IPS DF 6.9 (cell line): ENCODE data around the gene NRXN2.

ENCODE experiments used
- DNase-seq: peaks from one replicate; pipeline ENCODE4 v3.0.0-alpha.2; 2013; ENCODE audit warnings: low read depth, low spot score
- H3K27ac ChIP-seq: one replicate; pipeline ENCODE4 v1.5.1; 2013; ENCODE audit warnings: low read length, control low read depth
- H3K27me3 ChIP-seq: 2 replicates; pipeline ENCODE4 v1.6.1; 2013; ENCODE audit warnings: mild to moderate bottlenecking, low read length; ENCODE audit not compliant: control insufficient read depth, insufficient read depth
- H3K36me3 ChIP-seq: 2 replicates; pipeline ENCODE4 v1.6.1; 2013; ENCODE audit warnings: low read length; ENCODE audit not compliant: control insufficient read depth, insufficient read depth
- H3K4me1 ChIP-seq: 2 replicates; pipeline ENCODE4 v1.6.1; 2013; ENCODE audit warnings: low read length; ENCODE audit not compliant: control insufficient read depth, insufficient read depth
- H3K4me3 ChIP-seq: 2 replicates; pipeline ENCODE4 v1.5.1; 2013; ENCODE audit warnings: mild to moderate bottlenecking, low read length
- H3K9me3 ChIP-seq: 2 replicates; pipeline ENCODE4 v1.6.1; 2013; ENCODE audit warnings: low read length, inconsistent platforms; ENCODE audit not compliant: control insufficient read depth, insufficient read depth
- WGBS: extraction: QIAGEN DNeasy Blood & Tissue Kit; methylation state at CpG from one replicate; pipeline ENCODE4 v1.1.7; 2013; ENCODE audit warnings: mixed read lengths, missing lambda C conversion rate; ENCODE audit not compliant: insufficient read length, insufficient coverage; 5-methylcytosine and 5-hydroxymethylcytosine counted together

NRXN2 gene

DNA sequence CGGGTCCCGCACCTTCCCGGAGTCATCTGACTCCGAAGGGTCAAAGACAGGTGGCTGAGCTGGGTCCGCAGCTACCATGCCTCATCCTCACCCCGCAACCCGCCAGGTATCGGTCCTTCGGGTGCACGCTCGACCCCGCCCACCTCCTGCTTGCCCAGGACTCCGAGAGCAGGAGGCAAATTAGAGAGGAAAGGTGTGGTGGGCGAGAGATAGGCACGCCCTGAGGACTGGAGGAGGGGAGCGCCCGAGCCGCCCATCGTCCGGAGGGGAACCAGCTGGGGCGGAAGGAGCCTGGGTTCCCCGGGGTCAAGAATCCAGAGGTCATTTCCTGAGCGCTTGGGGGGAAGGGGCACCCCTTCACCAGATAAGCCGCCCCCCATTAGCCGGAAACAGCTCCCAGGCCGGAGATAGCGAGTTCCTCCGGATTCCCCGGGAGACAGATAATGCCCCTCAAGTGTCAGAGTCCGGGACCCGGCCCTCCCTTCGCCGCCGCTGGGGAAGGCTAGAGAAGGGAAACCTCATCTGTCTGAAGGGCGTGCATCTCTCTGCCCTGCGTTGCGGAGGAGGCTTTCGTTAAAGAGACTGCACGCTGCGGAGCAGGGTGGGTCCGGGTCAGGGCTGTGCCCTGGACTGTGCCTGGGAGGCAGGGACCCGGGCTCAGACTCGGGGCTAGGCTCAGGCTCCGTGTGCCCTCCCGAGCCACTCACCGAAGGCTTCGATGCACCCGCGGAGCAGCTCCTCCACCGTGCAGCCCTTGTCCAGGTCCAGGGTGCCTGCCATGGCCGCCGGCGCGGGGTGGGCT is 19.3 kb upstream of the NRXN2 start:
- Histone ChIP-seq H3K9me3 (no peaks in the 10 kb centered on the region), H3K27me3 (no peaks in the 10 kb centered on the region; the same call in 1 of the 2 replicates), H3K27ac (no peak overlapping the region), H3K4me3 (peak overlapping the region; percentile 54; the same call in 1 of the 2 replicates), H3K4me1 (peaks cover 16% of the 10 kb centered on the region), H3K36me3 (no peaks in the 10 kb centered on the region)
- WGBS = no CpG with 5 or more reads among the region's 54 CpGs
- no peak for DNase-seq

DNA sequence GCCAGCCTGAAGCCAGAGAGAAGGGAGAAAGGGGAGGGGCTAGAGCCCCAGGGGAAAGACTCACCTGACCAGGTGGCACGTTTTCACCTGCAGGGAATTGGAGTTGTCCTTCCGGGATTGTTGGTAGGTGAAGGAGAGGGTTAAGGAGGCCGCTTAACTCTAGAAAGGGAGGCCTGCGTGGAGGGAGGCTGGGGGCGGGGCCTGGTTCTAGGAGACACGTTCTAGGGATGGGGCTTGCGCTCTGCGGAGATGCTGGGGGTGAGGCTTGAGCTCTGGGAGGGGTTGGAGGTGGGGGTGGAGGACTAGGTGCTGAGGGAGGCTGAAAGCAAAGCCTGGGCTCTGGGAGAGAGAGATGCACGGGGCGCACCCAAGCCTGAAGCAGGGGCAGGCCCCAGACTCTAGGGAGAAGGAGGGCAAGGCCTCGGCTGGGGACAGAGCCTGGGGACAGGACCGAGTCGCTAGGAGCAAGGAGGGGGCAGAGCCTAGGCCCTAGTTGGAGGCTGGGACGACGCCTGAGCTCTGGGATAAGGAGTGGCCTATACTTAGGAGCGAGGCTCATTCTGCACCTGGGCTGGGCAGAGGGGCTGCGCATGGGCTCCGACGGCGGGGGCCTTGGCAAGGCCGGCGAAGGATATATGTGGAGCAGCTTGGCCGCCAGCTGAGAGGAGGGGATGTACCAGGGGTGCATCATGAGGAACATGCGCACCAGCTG is 18.5 kb upstream of the NRXN2 start:
- DNase-seq = no peak
- H3K27me3 ChIP-seq = no peaks in the 10 kb centered on the region; the same call in 1 of the 2 replicates
- H3K4me1 ChIP-seq = peaks cover 16% of the 10 kb centered on the region
- H3K27ac ChIP-seq = no peak overlapping the region
- H3K4me3 ChIP-seq = peak overlapping the region; percentile 54; the same call in 1 of the 2 replicates
- no peaks in the 10 kb centered on the region for H3K36me3 ChIP-seq
- WGBS = no CpG with 5 or more reads among the region's 24 CpGs
- H3K9me3 ChIP-seq = no peaks in the 10 kb centered on the region

DNA sequence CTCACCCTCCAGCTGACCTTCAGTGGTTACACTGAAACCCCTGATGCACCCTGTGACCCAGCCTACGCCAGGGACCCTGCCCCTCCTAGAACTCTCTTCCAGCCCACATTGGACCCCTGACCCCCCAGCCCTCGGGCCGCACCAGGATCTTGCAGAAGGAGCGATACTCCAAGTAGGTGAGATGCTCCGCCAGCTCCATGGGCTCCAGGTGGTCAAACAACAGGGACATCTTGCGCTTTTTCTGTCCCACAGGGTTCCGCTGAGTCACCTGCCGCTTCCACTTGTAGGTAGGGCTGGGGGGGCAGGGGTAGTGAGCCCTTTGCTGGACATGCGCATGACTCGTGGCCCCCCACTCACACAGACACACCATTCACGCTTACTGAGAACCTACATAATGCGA is 16.9 kb upstream of the NRXN2 start:
- Histone ChIP-seq H3K36me3 (0 out of 2 replicates have a peak, but pooled peaks cover 5% of the 10 kb centered on the region), H3K4me3 (no peak overlapping the region), H3K27ac (no peak overlapping the region), H3K4me1 (peaks cover 16% of the 10 kb centered on the region), H3K27me3 (no peaks in the 10 kb centered on the region; the same call in 1 of the 2 replicates), H3K9me3 (no peaks in the 10 kb centered on the region)
- no CpG with 5 or more reads among the region's 12 CpGs for WGBS
- DNase-seq = no peak

DNA sequence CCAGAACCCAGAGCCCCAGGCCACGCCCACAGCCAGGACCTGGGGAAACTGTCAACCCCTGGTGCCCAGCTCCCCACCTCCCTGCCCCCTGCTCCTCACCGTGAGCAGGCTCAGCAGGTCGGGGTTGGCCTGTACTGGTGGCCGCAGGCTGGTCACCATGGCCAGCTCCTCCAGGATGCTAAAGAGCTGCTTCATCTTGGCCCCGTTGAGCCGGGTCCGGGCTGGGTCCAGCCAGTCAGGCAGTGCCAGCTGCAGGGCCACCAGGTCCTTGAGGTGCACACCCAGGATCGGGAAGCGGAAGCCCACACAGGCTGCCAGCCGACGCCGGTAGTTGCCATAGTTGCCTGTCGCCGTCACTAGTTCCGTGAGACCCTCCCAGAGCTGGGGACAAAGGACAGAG is 13.7 kb upstream of the NRXN2 start:
- no CpG with 5 or more reads among the region's 15 CpGs for WGBS

DNA sequence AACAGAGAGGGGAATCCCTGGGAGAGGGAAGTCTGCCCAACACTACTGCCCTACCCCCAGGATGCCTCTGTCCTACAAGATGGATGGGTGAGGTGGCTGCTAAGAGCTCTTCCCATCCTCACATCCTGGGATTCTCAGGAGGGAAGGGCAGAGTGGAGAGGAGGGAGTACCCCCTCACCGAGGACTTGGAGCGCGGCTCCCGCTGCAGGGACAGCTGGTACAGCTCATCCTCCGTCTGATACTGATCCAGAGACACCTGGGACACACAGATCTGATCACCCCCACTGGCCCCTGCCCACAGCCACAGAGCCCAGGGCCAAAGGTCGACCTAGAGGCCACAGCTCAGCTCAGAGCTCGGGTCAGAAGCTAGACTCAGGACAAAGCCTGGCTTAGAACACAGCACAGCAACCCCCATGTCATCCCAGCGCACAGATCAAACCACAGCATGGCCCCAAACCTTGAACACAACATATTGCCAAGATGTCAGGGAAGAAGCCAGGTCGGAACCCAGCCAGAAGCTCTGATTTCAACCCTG is 12.8 kb upstream of the NRXN2 start:
- no peaks in the 10 kb centered on the region for H3K27me3 ChIP-seq
- WGBS = no CpG with 5 or more reads among the region's 9 CpGs
- peaks cover 11% of the 10 kb centered on the region for H3K4me1 ChIP-seq
- DNase-seq = no peak
- H3K4me3 ChIP-seq = no peak overlapping the region
- H3K27ac ChIP-seq = no peak overlapping the region
- H3K9me3 ChIP-seq = no peaks in the 10 kb centered on the region
- 0 out of 2 replicates have a peak, but pooled peaks cover 5% of the 10 kb centered on the region for H3K36me3 ChIP-seq

More for the DNA sequence above, 13.7 kb upstream of the NRXN2 start:
- H3K36me3 ChIP-seq = 0 out of 2 replicates have a peak, but pooled peaks cover 5% of the 10 kb centered on the region
- no peak overlapping the region for H3K27ac ChIP-seq
- no peaks in the 10 kb centered on the region for H3K27me3 ChIP-seq
- no peaks in the 10 kb centered on the region for H3K9me3 ChIP-seq
- no peak for DNase-seq
- peaks cover 14% of the 10 kb centered on the region for H3K4me1 ChIP-seq
- no peak overlapping the region for H3K4me3 ChIP-seq

DNA sequence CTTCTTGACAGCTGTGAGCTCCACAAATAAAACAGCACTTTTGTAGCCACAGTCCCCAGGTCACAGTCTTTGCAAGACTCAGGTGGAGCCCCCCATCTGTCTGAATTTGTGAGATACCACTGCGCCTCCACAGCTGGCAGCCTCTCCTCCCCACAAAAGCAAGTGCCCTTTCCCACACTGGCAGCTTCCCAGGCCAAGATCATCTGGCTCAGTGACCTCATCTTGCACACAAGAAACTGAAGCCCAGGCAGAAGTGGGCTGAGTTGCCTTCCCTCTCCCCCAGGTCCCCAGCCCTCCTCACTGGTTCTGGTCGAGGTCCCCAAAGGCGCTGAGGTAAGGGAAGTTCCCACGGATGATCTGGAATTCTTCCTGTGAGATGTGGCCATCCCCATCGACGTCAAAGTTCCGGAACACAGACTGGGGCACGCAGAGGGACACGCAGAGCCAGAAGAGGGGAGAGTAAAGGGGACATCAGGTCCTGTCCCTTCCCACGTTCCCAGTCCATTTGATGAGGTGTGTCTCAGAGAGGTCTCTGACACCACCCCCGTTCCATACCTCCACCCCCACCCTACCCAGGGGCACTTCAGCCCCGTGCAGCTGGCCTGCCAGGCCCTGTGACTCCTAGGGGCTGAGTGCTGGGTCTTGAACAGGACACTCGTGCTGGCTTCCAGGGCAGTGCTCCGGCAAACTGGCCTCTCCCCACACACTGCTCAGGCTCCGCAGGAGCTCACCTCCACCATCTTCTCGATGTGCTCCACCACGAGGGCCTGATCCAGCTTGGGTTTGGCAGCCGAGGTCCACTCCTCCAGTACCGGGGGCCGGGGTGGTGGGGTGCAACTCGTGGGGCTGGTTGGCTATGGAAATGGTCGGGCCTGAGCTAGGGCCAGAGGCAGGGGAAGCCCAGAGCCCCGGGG is 12.1 kb upstream of the NRXN2 start:
- no peaks in the 10 kb centered on the region for H3K27me3 ChIP-seq
- peaks cover 9% of the 10 kb centered on the region for H3K4me1 ChIP-seq
- H3K9me3 ChIP-seq = no peaks in the 10 kb centered on the region
- no CpG with 5 or more reads among the region's 23 CpGs for WGBS
- 0 out of 2 replicates have a peak, but pooled peaks cover 5% of the 10 kb centered on the region for H3K36me3 ChIP-seq
- no peak overlapping the region for H3K4me3 ChIP-seq
- no peak for DNase-seq
- H3K27ac ChIP-seq = no peak overlapping the region

DNA sequence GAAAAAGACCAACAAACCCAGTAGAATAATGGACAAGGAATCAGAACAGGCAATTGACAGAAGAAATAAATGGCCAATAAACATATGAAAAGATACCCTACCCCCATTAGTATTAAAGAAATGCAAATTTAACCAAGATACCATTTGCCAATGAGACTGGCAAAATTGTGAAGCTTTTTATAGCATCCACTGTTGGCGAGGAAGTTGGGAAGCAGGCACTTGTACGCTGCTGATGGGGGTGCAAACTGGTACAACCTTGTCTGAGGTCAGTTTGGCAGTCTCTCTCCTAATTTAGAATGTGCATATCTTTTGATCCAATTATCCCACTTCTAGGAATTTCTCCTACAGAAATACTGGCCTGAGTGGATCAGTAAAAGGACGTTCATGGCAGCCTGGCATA is 8.6 kb upstream of the NRXN2 start:
- Histone ChIP-seq H3K27ac (no peak overlapping the region), H3K27me3 (no peaks in the 10 kb centered on the region), H3K4me3 (no peak overlapping the region), H3K4me1 (peaks cover 1% of the 10 kb centered on the region; the same call in 1 of the 2 replicates), H3K9me3 (no peaks in the 10 kb centered on the region), H3K36me3 (0 out of 2 replicates have a peak, but pooled peaks cover 5% of the 10 kb centered on the region)
- no CpG with 5 or more reads among the region's 3 CpGs for WGBS
- no peak for DNase-seq

GRCh38 chr11:64729851-64730382 is 6.9 kb upstream of the NRXN2 start:
- Histone ChIP-seq H3K36me3 (0 out of 2 replicates have a peak, but pooled peaks cover under 1% of the 10 kb centered on the region), H3K27me3 (no peaks in the 10 kb centered on the region), H3K27ac (no peak overlapping the region), H3K9me3 (no peaks in the 10 kb centered on the region), H3K4me3 (no peak overlapping the region), H3K4me1 (peaks cover 12% of the 10 kb centered on the region)
- no peak for DNase-seq
- no CpG with 5 or more reads among the region's 21 CpGs for WGBS

DNA sequence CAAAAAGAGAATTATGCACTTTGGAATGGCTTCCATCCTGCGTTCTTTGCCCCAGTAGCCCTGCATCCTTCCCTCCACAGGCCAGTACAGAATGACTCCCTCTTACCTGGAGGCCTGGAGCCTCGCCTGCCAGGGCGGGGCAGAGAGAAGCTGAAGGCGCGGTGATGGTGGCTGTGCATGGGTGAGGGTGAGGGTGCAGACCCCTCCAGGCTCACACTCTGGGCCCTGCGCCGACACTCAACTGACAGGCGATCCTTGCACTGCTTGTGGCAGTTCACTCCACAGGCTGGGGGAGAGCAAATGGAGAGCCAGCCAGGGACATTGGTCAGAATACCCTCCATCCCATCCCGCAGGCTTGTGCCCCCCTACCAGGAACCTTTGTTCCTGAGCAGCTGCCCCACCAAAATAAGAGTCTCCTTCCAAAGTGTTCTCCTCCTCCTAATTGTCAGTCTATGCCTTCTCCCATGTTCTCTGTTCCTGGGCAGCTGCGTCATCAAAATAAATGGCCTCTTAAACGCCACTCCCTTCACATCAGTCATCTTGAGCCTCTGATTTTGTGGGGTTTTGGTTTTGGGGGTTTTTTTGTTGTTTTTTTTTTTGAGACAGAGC is 5.9 kb upstream of the NRXN2 start:
- Histone ChIP-seq H3K27me3 (no peaks in the 10 kb centered on the region), H3K27ac (no peak overlapping the region), H3K36me3 (no peaks in the 10 kb centered on the region), H3K9me3 (no peaks in the 10 kb centered on the region), H3K4me3 (no peak overlapping the region), H3K4me1 (peaks cover 15% of the 10 kb centered on the region)
- no CpG with 5 or more reads among the region's 11 CpGs for WGBS
- DNase-seq = no peak
